Naive thymus-derived CD4-positive, alpha-beta T cell (primary cell): ENCODE results near the gene NIF3L1. TPM values are rescaled to one million over a fixed set of nuclear protein-coding genes. Genes with fewer than 3 reads are reported as not detected.

Experiments used
- ATAC-seq: fragments of 150-1000 bp; cut with Tn5 transposase; 2 replicates; pipeline ENCODE4 v1.10.0; 2021; ENCODE audit warnings: mild to moderate bottlenecking, moderate library complexity
- CTCF ChIA-PET: fragments of 350-600 bp; sonication (Branson Sonifier 250); formaldehyde crosslinking; loops from one replicate; lab custom pipeline; 2021; ENCODE audit warnings: antibody characterized with exemption; lab: Charles Lee
- POLR2A ChIA-PET: fragments of 350-600 bp; sonication (Branson Sonifier 250); formaldehyde crosslinking; loops from one replicate; lab custom pipeline; 2021; ENCODE audit warnings: antibody characterized with exemption, inconsistent platforms; lab: Charles Lee
- DNase-seq, 9 donors: peaks; one replicate each; pipeline versions ENCODE4 v3.0.0 to v3.0.0-alpha.2; 2020 to 2022; ENCODE audit warnings: mixed read lengths in 1 of 9
- H3K27ac ChIP-seq: one replicate; pipeline ENCODE4 v1.7.0; 2013; ENCODE audit warnings: mild to moderate bottlenecking, low read depth, low read length, moderate library complexity
- H3K27me3 ChIP-seq, 2 donors: one replicate each; pipeline ENCODE4 v1.7.0; 2013; ENCODE audit warnings: low read length in 2 of 2, mild to moderate bottlenecking in 2 of 2, moderate library complexity in 2 of 2; ENCODE audit not compliant: control insufficient read depth in 2 of 2, insufficient read depth in 2 of 2
- H3K36me3 ChIP-seq, 3 experiments: 1 replicate in 2 of 3; 2 replicates in 1 of 3; pipeline ENCODE4 v1.7.0; 2013; ENCODE audit warnings: low read length in 3 of 3, mild to moderate bottlenecking in 3 of 3, moderate library complexity in 1 of 3; ENCODE audit not compliant: insufficient read depth in 3 of 3, control insufficient read depth in 2 of 3
- H3K4me1 ChIP-seq, 2 donors: one replicate each; pipeline ENCODE4 v1.7.0; 2013; ENCODE audit warnings: low read length in 2 of 2, mild to moderate bottlenecking in 2 of 2, moderate library complexity in 1 of 2; ENCODE audit not compliant: control insufficient read depth in 2 of 2, insufficient read depth in 2 of 2
- H3K4me3 ChIP-seq: 2 replicates; pipeline ENCODE4 v1.7.0; 2013; ENCODE audit warnings: mild to moderate bottlenecking, low read length
- H3K9me3 ChIP-seq, 3 experiments: 1 replicate in 2 of 3; 2 replicates in 1 of 3; pipeline ENCODE4 v1.7.0; 2013; ENCODE audit warnings: low read length in 3 of 3; ENCODE audit not compliant: control insufficient read depth in 2 of 3
- H3K27ac Mint-ChIP-seq, 9 donors: one replicate each; pipeline ENCODE4 v1.8.0; 2020 to 2022; ENCODE audit warnings: mixed read lengths in 9 of 9, mild to moderate bottlenecking in 8 of 9, moderate library complexity in 5 of 9, inconsistent platforms in 2 of 9
- H3K27me3 Mint-ChIP-seq, 5 donors: one replicate each; pipeline ENCODE4 v1.8.0; 2021 to 2022; ENCODE audit warnings: mixed read lengths in 5 of 5, mild to moderate bottlenecking in 1 of 5
- H3K36me3 Mint-ChIP-seq, 5 donors: one replicate each; pipeline ENCODE4 v1.8.0; 2020 to 2022; ENCODE audit warnings: mixed read lengths in 5 of 5, mild to moderate bottlenecking in 3 of 5, inconsistent platforms in 1 of 5
- H3K4me1 Mint-ChIP-seq, 7 donors: one replicate each; pipeline ENCODE4 v1.8.0; 2020 to 2022; ENCODE audit warnings: mixed read lengths in 7 of 7, mild to moderate bottlenecking in 3 of 7, inconsistent platforms in 1 of 7
- H3K4me3 Mint-ChIP-seq, 10 donors: one replicate each; pipeline ENCODE4 v1.8.0; 2020 to 2022; ENCODE audit warnings: mild to moderate bottlenecking in 10 of 10, mixed read lengths in 10 of 10, moderate library complexity in 6 of 10, inconsistent platforms in 2 of 10
- H3K9me3 Mint-ChIP-seq, 11 donors: one replicate each; pipeline ENCODE4 v1.8.0; 2020 to 2022; ENCODE audit warnings: mixed read lengths in 11 of 11, mild to moderate bottlenecking in 4 of 11, inconsistent platforms in 1 of 11, moderate library complexity in 1 of 11
- intact Hi-C, 2 donors: fragments of 100-400 bp; cut with micrococcal nuclease; formaldehyde crosslinking; loops; one replicate each; pipeline ENCODE4 v1.15.1; 2023
- polyA plus RNA-seq, 2 donors: library from polyadenylated mRNA; unstranded; fragments of 300-500 nt; fragmentation: Illumina TruSeq; gene quantifications; one replicate each; pipeline ENCODE4 v1.2.3, GENCODE V29; 2021
- total RNA-seq, 6 experiments: library from RNA in 5 of 6; stranded (reverse) in 5 of 6; gene quantifications; 1 replicate in 5 of 6; 2 replicates in 1 of 6; pipeline ENCODE4 v1.2.3 and lab custom pipeline; 2021 to 2026

NIF3L1 gene
- total and polyA plus RNA-seq, 7 experiments from 2014 or later = 11.5 to 33.9 (median 31.4) TPM

DNA sequence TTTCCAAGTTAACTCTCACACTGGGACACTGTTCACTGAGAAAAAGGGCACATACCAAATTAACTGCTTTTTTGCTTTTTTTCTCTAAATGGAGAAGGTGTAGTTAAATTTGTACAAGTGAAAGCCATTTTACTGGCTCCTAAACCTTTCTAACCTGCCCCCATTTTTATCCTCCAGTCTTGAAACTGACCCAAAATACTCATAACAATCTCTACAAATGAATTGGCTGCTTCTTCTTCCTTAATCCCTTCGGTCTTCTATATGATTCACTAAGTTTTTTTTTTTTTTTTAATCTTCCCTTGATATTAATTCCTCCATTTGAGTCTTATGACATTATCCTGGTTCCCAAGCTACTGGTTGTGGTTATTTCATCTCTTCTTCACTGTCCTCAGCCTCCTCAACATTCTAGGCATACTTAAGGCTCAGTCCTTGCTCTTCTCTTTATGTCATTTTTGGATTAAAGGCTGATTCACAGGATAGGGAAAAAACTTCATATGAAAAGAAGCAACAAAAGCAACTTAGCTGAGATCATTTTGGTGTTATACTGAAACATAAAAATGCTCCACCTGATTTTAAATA lies 54.4 kb downstream of the NIF3L1 start:
- Mint-ChIP-seq H3K36me3 (peaks cover 8 to 50% (median 18%) of the 10 kb centered on the region in 5 donors), H3K27ac (peak overlapping the region in 5 of 9 donors; percentile 2 to 82 (median 28)), H3K4me1 (peaks cover 0 to 13% (median 0%) of the 10 kb centered on the region in 7 donors), H3K4me3 (no peak overlapping the region), H3K9me3 (no peaks in the 10 kb centered on the region), H3K27me3 (no peaks in the 10 kb centered on the region)
- POLR2A ChIA-PET = no interaction called here
- no peak overlapping the region for H3K4me3 ChIP-seq
- intact Hi-C loops = no loop called here
- peaks cover 3 to 45% (median 8%) of the 10 kb centered on the region in 3 experiments for H3K36me3 ChIP-seq
- no peaks in the 10 kb centered on the region for H3K9me3 ChIP-seq
- H3K4me1 ChIP-seq = no peaks in the 10 kb centered on the region
- CTCF ChIA-PET = no interaction called here
- ATAC-seq (no peak), DNase-seq (no peak)
- H3K27me3 ChIP-seq = no peaks in the 10 kb centered on the region
- no peak overlapping the region for H3K27ac ChIP-seq

DNA sequence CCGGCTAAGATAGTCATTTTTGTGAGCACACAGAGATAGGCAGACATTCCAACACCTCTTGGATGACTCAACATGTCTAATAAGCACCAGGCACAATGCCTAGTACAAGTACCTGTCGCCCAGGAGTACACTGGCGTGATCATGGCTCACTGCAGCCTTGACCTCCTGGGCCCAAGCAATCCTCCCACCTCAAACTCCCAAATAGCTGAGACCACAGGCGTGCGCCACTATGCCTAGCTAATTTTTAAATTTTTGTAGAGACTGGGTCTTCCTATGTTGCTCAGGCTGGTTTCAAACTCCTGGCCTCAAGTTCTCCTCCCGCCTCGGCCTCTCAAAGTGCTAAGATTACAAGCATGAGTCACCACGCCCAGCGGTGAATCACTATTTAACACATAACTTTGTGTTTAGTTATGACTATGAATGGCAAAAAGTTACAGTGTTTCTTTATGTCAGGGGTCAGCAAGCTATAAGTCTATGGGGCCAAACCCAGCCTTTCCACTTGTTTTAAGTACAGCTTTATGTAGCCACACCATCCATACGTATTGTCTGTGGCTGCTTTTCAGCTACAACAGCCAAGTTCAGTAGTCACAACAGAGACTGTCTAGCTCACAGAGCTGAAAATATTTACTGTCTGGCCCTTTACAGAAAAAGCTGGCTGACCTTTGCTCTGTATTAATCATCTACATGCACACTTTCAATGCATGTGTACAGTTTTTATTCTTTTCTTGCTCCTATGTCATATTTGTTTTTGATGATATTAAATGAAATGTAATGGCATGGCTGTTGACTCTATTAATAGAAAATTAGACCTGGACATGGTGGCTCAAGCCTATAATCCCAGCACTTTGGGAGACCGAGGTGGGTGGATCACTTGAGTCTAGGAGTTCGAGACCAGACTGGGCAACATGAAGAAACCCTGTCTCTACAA lies 55.6 kb downstream of the NIF3L1 start:
- intact Hi-C loops = no loop called here
- POLR2A ChIA-PET = interaction anchor here (1.5 kb wide), 1 partner anchor 19 kb away, joined by 3 read pairs; the partner anchor contains the start of gene ORC2
- Histone ChIP-seq H3K27me3 (no peaks in the 10 kb centered on the region), H3K4me3 (no peak overlapping the region), H3K4me1 (no peaks in the 10 kb centered on the region), H3K36me3 (peaks cover 7 to 47% (median 12%) of the 10 kb centered on the region in 3 experiments), H3K27ac (no peak overlapping the region), H3K9me3 (no peaks in the 10 kb centered on the region)
- Mint-ChIP-seq H3K4me1 (peaks cover 0 to 13% (median 0%) of the 10 kb centered on the region in 7 donors), H3K27ac (peak overlapping the region in 2 of 9 donors; percentile 29 to 32), H3K4me3 (no peak overlapping the region), H3K36me3 (peaks cover 8 to 49% (median 19%) of the 10 kb centered on the region in 5 donors), H3K9me3 (no peaks in the 10 kb centered on the region), H3K27me3 (no peaks in the 10 kb centered on the region)
- peak in 1 of 9 donors; percentile 43 for DNase-seq
- ATAC-seq = no peak
- CTCF ChIA-PET = interaction anchor here (0.6 kb wide), 1 partner anchor 124 kb away, joined by 3 read pairs; no protein-coding TSS in a partner anchor

DNA sequence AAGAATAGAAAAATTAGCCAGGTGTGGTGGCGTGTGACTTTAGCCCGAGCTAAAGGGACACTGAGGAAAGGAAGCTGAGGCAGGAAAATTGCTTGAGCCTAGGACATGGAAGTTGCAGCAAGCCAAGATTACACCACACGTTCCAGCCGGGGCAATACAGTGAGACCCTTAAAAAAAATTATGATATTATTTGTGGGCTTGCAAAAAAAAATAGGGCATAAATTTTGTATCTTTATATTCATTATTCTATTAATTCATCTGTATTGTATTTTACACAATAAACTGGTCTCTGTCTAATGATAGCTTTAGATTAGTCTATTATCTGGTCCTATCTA lies 56.2 kb downstream of the NIF3L1 start:
- DNase-seq (no peak), ATAC-seq (no peak)
- Mint-ChIP-seq H3K27ac (no peak overlapping the region), H3K4me1 (peaks cover 0 to 13% (median 0%) of the 10 kb centered on the region in 7 donors), H3K27me3 (no peaks in the 10 kb centered on the region), H3K9me3 (no peaks in the 10 kb centered on the region), H3K4me3 (no peak overlapping the region), H3K36me3 (peaks cover 8 to 45% (median 21%) of the 10 kb centered on the region in 5 donors)
- Histone ChIP-seq H3K36me3 (peaks cover 7 to 41% (median 8%) of the 10 kb centered on the region in 3 experiments), H3K4me3 (no peak overlapping the region), H3K27ac (no peak overlapping the region), H3K9me3 (no peaks in the 10 kb centered on the region), H3K4me1 (no peaks in the 10 kb centered on the region), H3K27me3 (no peaks in the 10 kb centered on the region)
- intact Hi-C loops = no loop called here
- CTCF ChIA-PET = no interaction called here
- POLR2A ChIA-PET = interaction anchor here (1.5 kb wide), 1 partner anchor 18 kb away, joined by 3 read pairs; the partner anchor contains the start of gene ORC2

DNA sequence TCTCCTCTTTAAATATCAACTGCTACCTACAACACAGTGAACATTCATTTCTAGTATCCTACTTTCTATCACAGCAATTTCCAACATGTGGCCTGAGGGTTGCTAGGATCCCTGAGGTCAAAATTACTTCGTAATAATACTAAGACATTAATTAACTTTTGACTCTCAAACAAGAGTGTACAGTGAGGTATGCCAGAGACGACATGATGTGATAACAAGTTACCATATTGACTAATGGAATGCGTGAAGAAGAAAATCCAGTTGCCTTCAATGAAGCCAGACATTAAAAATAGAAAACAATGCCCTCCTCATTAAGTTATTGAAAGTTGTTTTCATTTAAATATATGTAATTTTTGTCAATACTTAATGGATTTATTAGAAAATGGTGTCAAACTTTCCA lies 61.2 kb downstream of the NIF3L1 start:
- intact Hi-C loops = no loop called here
- CTCF ChIA-PET = no interaction called here
- Mint-ChIP-seq H3K9me3 (no peaks in the 10 kb centered on the region), H3K27ac (peak overlapping the region in 1 of 9 donors; percentile 51), H3K36me3 (peaks cover 4 to 35% (median 17%) of the 10 kb centered on the region in 5 donors), H3K27me3 (no peaks in the 10 kb centered on the region), H3K4me3 (no peak overlapping the region), H3K4me1 (peaks cover 0 to 4% (median 0%) of the 10 kb centered on the region in 7 donors)
- Histone ChIP-seq H3K36me3 (peaks cover 17 to 56% (median 18%) of the 10 kb centered on the region in 3 experiments), H3K27ac (no peak overlapping the region), H3K4me1 (no peaks in the 10 kb centered on the region), H3K9me3 (no peaks in the 10 kb centered on the region), H3K4me3 (no peak overlapping the region), H3K27me3 (no peaks in the 10 kb centered on the region)
- DNase-seq = no peak
- POLR2A ChIA-PET = no interaction called here
- no peak for ATAC-seq

Other genes starting within 250 kb of the NIF3L1 start
- gene BZW1, start 77.5 kb upstream of the NIF3L1 start, total RNA-seq = 100 to 1,000 TPM; 127 to 246 (median 207) TPM
- gene BZW1, start 77.5 kb upstream of the NIF3L1 start, polyA plus RNA-seq = 100 to 1,000 TPM; 155 to 162 TPM
- gene CLK1, start 24.7 kb upstream of the NIF3L1 start, total RNA-seq = 100 to 1,000 TPM; 134 to 974 (median 502) TPM
- gene CLK1, start 24.7 kb upstream of the NIF3L1 start, polyA plus RNA-seq = 10 to 100 TPM; 24.8 to 61.6 TPM
- 10 to 100 TPM; 28.5 to 69.7 (median 49.1) TPM for gene PPIL3, start 294 bp upstream of the NIF3L1 start, total RNA-seq
- 10 to 100 TPM; 28.3 to 31.5 TPM for gene PPIL3, start 294 bp upstream of the NIF3L1 start, polyA plus RNA-seq
- 10 to 100 TPM; 29.8 to 78.0 (median 56.2) TPM for gene ORC2, start 74.3 kb downstream of the NIF3L1 start, total RNA-seq
- gene ORC2, start 74.3 kb downstream of the NIF3L1 start, polyA plus RNA-seq = 10 to 100 TPM in 1 of 2 donors, 1 to 10 TPM in 1; 9.7 to 10.0 TPM
- gene HYCC2, start 182.3 kb downstream of the NIF3L1 start, total RNA-seq = 10 to 100 TPM; 34.8 to 38.3 (median 36.1) TPM
- 10 to 100 TPM; 20.8 to 27.0 TPM for gene HYCC2, start 182.3 kb downstream of the NIF3L1 start, polyA plus RNA-seq
- gene NDUFB3, start 182.6 kb downstream of the NIF3L1 start, total RNA-seq = 100 to 1,000 TPM in 1 of 5 experiments, 10 to 100 TPM in 4; 18.3 to 109 (median 38.3) TPM
- 100 to 1,000 TPM; 246 to 361 TPM for gene NDUFB3, start 182.6 kb downstream of the NIF3L1 start, polyA plus RNA-seq
- 100 to 1,000 TPM; 168 to 253 (median 185) TPM for gene CFLAR, start 226.8 kb downstream of the NIF3L1 start, total RNA-seq
- 10 to 100 TPM; 63.9 to 95.7 TPM for gene CFLAR, start 226.8 kb downstream of the NIF3L1 start, polyA plus RNA-seq